Left colon (tissue), 2 donors: Measurements from ENCODE around the gene DACH1. TPM values are rescaled to one million over a fixed set of nuclear protein-coding genes. Genes with fewer than 3 reads are reported as not detected.
"Not testable (repeated sequence)": the region's sequence is repeated elsewhere in the genome, so short reads cannot be mapped to it uniquely, and the experiment has no call there.

Experiments used
- ATAC-seq: fragments of 200-7000 bp; cut with Tn5 transposase; one replicate; pipeline ENCODE4 v1.9.1; 2020; ENCODE audit warnings: mild to moderate bottlenecking, moderate library complexity
- DNase-seq, 2 donors: peaks; one replicate each; pipeline ENCODE4 v3.0.0-alpha.2; 2020
- intact Hi-C, 2 donors: fragments of 100-400 bp; cut with DNase I in 1 of 2; cut with micrococcal nuclease in 1 of 2; formaldehyde crosslinking; loops; one replicate each; pipeline versions ENCODE4 v1.11.2 to v1.14.0; 2022; cut with DNase I, micrococcal nuclease
- total RNA-seq, 2 donors: library from RNA; stranded (reverse); fragmentation: NEBNext Ultra II Directional; extraction: Animal tissue kit (Norgen Biotek cat#: 25700); gene quantifications; one replicate each; pipeline ENCODE4 v1.2.1, GENCODE V29; 2021
- donor health status: DM: no; HTN: no; CAD: no.
- donor health status: DM: yes; HTN: yes; CAD: no.

DACH1 gene
- total RNA-seq, 2 donors from 2014 or later = 5.3 to 5.4 TPM

DNA sequence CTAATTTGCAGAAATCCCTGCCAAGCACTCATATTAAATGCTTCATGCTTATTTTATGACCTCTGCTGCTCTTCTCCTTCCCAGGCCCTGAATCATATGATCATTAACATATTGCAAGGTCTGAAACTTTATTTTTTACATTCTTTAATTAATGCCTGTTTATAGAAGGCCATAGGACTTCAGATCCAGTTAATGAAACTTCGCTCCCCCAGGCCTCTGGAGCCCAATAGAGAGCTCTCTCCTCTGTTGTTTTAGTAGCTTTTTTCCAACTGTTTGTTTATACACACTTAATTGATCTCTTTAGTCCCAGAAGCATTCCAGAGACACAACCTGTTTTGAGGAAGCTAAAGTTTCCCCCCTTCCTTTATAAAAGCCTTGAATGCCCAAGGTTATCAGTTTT, 68.3 kb downstream of the DACH1 start:
- DNase-seq (no peak), ATAC-seq (no peak)
- intact Hi-C loops = no loop called here

DNA sequence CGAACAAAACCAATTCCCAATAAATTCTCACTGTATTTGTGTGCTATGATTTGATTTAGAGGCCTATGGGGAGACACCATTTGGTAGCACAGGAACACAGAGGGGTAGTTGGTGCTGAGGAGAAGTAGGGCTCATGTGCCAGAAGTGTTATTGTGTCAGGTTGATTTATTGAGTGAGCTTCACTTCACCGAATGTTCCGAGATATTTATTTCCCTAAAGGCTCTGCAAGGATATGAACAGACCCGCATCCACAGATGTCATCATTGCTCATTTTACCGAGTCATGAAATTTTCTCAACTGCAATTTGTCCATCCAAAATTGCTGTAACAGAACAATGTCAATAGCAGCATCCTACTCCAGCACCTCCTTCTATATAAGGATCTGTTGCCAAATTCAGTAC, 69.5 kb downstream of the DACH1 start:
- ATAC-seq (no peak), DNase-seq (no peak)
- intact Hi-C loops = no loop called here

DNA sequence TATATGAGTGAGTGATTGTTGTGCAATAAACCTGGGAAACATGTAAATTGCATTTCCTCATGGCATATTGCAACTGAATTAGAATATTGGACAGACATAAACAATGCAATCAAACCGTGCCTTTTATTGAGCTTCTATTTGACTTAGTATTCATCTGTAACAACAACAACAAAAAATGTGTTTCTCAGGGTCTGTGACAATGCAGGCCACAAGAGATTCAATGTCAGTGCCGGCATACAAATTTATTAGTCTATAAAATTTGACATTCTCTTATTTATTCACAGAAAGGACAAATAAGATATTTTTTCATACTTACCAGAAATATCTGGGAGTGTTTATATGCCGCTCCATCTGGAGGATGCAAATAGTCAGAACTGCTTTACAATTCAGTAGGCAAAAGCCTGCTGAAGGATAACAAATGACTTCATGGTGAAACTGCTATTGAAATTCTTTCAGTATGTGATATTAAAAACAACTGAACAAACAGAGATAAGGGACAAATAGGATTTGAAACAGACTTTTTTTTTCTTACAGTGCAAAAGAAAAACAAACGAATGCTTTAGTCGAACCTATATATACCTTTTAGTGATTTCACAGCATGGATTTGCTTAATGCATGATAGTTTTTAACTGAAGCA, 77.2 kb downstream of the DACH1 start:
- intact Hi-C loops = no loop called here
- DNase-seq = no peak
- no peak for ATAC-seq

DNA sequence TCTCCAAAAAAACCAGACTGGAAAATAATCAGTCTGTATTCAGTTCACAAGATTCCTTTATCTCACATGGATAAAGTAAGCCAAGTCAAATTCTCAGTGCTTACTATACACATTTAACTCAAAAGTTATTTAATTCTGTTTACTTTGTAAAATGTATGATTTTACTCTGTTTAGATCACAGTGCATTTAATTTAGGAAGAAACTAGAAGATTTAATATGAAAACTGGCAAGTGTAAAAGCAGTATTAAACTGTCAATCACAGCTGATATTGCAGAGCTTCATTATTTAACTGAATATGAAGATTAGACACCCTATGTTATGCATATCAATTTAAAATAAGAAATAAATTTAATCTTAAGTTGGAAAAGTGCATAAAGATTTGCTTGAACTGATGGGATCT, 78.0 kb downstream of the DACH1 start:
- ATAC-seq = no peak
- intact Hi-C loops = no loop called here
- DNase-seq = no peak

DNA sequence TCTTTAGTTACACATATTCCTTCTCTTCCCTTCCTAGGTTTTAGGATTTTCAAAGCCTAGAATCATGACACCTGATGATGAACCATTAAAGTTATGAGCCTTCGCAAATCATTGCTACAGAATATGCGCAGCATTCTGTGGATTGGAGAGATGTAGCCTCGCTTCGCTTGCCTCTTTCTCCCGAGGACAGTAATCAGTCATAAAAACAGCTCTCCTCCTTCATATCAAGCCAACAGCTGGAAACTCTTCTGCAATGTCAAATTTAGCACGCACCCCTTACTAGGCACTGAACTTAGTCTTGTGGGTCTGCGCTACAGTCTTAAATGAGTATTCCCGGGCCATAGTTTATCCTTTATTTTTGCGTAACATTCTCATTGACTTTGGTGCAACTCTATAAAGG, 79.6 kb downstream of the DACH1 start:
- intact Hi-C loops = no loop called here
- no peak for DNase-seq
- no peak for ATAC-seq

DNA sequence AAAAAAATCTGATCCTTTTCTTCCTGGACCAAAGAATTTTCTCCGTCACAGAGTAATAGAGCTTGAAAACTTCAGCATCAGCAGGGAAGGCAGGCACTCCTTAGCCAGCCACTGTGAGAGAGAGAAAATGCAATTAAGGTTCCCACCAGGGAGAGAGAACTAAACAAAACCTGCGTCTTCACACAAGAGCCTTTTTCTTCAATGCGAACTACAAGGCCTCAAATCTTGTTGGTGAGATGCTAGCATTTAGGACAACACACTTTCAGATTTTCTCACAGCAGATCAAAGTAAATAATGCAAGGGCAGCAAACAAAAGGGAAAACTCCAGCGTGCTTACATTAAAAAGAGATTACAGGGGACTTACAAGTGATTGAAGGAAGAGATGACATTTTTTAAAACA, 80.1 kb downstream of the DACH1 start:
- DNase-seq (no peak), ATAC-seq (no peak)
- intact Hi-C loops = no loop called here

DNA sequence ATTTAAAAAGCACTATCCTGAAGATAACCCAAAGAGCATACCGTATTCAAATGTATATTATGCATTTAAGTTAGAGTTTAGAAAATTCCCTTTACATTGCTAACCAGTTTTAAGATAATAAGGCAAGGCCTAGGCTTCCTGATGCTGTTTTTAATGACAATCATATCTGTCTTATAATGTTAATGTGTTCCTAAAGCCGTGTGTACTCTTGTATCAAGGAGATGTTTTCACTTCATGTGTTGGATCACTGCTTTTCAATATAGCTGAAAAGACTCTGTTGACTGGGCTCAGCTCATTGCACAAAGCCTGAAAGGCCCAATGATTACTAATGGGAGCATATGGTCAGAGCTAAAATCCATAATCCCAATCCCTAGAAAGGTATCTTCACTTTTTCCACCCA, 81.6 kb downstream of the DACH1 start:
- DNase-seq (no peak), ATAC-seq (no peak)
- intact Hi-C loops = no loop called here

DNA sequence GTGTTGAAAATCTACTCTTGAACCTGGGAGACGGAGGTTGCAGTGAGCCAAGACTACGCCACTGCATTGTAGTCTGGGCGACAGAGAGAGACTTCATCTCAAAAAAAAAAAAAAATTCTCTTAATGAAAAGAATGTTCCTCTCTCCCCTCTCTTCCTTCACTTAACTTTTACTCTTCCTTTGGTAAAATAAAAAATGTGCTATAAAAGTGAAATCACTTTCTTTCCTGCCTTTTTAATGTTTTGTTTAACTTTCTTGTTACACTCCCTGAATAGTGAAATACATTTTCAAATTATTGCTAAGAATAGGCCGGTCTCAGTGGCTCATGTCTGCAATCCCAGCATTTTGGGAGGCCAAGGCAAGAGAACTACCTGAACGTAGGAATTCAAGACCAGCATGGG, 86.5 kb downstream of the DACH1 start:
- intact Hi-C loops = no loop called here
- no peak for ATAC-seq
- DNase-seq = no peak

DNA sequence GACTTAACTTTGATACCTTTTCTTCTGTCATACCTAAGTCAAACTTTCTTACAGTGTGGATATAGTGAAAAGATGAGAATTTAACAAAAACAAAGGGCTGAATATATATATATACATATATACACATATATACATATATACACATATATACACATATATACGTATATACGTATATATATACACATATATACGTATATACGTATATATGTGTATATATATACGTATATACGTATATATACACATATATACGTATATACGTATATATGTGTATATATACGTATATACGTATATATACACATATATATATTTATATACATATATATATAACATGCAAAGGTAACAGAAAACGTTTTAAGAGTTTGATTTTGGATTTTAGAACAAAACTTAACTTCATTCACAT, 88.0 kb downstream of the DACH1 start:
- ATAC-seq, intact Hi-C loops, DNase-seq: not testable (repeated sequence)

DNA sequence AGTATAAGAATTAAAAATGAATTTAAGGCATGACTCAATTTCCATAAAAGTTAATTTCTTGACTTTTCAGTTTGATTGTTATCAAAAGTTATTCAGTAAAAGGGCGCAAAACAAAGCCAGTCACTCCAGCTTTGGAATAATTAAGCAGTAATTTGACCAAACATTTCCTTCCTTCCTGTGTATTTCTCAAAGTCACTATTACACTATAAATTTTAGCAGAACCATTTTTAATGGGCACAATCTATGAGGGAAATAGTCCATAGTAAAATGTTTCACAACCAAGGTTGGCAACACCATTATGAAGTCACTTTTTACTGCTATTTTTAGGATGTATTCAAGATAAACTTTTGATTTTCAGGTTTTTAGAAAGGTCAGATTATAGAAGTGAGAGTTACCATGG, 91.0 kb downstream of the DACH1 start:
- ATAC-seq (no peak), DNase-seq (no peak)
- intact Hi-C loops = no loop called here

DNA sequence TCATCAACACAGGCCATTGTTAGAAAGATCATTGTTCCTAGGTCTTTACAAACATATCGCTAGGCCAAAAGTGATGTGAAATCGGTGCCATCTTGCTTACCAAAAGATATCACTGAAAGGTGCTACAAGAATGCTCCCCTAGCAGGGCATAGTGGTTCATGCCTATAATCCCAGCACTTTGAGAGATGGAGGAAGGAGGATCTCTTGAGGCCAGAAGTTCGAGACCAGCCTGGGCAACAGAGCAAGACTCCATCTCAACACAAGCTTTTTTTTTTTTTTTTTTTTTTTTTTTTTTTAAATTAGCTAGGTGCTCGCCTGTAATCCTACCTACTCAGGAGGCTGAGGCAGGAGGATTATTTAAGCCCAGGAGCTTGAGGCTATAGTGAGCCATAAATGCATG, 92.1 kb downstream of the DACH1 start:
- DNase-seq = no peak
- ATAC-seq = no peak
- intact Hi-C loops = no loop called here

DNA sequence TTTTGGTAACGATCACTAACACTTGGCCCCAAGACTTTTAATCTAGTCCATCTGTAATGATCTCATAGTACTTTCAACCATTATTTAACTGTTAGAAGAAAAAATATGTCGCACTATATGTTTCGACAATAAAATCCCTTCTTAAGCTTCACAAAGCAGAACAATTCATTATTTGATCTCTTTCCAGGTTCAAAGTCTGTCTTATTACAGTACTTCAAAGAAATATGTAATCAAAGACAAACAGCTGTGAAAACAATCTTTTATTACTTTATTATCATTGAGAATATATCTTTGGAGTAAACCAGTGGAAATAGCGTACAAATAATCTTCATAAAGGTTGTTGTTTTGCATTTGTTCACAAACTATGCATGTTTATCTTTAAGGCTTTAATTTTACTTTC, 93.5 kb downstream of the DACH1 start:
- DNase-seq = no peak
- intact Hi-C loops = no loop called here
- peak; percentile 91 for ATAC-seq

DNA sequence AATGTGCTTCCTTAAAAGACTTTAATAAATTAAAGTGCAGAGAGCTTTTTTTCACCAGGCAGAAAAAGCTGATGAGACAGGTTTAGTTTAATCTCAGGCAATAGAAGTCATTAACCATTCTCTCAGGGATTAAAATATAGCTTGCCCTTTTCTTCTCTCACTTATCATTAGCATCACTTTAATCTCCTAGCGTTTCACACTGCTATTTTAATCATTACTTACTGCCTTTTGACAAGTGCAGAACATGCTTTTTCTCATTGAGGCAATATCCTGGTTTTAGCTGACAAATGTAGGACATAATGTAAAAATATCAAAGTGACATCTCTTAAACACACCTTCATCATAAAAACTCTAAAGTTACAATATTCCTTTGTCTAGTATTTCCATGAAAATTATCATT, 94.6 kb downstream of the DACH1 start:
- DNase-seq = no peak
- ATAC-seq = no peak
- intact Hi-C loops = no loop called here

DNA sequence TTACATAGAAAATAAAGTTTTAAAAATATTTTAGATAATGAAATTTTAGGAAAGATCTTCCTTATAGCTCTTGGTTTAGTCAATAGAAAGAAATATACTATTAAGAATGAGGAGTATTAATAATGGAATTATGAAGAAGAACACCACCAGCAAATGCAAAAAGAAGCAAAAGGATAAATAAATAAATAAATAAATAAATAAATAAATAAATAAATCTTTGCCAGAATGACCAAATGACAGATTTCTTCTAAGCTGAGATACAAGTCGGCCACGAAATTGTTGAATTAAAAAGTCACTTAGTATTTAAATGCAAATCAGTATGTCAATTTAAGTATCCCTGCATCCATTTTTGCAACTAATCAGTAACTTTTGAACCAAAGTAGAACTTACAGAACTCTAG, 95.9 kb downstream of the DACH1 start:
- intact Hi-C loops = no loop called here
- ATAC-seq = no peak
- DNase-seq = no peak

DNA sequence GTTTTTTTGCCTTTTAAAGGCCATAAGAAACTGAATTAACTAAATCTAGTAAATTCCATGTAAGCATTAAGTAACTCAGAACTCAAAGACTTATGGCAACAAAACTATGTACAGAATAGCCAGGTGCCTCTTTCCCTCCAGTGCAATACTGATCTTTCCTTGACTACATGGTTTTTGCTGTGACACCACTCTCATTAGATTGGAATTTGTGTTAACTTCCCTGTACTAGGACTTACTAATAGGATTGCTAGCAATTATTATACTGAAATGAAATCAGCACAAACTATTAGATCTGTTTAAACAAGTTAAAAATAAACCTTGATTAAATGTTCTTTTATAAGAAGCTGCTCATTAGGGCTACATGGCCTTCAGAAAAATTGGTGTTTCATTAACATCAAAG, 96.3 kb downstream of the DACH1 start:
- intact Hi-C loops = no loop called here
- ATAC-seq = no peak

DNA sequence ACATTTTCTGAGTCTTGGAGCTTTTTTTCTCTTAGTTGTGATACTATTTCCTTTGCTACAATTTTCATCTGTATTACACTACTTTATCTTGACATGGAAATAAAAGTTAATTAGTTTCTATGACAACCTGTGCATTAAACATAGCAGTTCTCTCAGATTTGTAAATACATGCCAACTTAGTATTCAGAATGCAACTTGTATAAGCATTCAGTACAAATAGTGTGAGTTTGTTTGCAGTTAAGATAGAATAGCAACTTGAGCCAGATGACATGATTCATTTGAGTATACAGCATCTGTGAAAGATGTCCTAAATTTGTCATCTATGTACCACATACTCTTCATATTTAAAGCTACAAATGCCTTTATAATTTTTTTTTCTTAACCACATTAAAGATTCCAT, 98.1 kb downstream of the DACH1 start:
- ATAC-seq (no peak), DNase-seq (no peak)
- intact Hi-C loops = no loop called here

More for the DNA sequence above, 96.3 kb downstream of the DACH1 start:
- DNase-seq = no peak

DNA sequence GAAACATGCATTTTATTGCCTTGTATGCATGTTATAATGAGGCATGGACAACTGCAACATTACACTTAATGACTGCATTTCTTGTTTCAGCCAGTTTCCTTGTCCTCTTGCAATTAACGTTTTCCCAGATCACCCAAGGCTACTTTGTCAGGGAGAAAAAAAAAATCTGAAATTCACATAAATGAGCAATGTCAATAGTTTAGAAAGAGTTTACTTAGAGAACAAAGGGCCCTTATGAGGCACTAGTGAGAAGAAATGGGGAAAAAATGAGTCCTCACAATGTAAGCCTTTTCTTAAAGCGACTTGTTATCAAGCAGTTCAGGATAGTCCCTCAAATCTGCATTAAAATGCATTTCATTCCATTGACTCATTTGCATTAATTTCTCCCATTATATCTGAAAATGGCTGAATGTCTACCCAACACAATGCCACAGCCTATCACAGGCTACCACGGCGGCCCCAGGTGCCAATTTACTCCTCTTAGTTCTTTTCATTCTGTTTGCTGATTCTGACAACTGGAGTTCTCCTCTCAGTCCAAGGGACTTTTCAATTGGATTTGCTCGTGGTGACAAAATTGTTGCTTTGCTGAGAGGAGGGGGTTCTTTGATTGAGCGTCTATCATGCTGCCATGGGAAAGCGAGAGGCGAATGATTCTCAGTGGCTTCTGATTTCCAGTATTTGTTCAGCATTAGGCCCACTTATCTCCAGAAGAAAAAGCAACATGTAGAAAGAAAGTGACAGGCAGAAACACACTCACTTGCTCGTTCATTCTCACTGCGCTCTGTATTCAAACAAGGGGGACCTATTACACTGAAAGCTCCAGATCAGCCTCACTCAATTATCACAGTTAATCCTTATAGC, 107.1 kb downstream of the DACH1 start:
- no peak for ATAC-seq
- intact Hi-C loops = no loop called here
- no peak for DNase-seq

DNA sequence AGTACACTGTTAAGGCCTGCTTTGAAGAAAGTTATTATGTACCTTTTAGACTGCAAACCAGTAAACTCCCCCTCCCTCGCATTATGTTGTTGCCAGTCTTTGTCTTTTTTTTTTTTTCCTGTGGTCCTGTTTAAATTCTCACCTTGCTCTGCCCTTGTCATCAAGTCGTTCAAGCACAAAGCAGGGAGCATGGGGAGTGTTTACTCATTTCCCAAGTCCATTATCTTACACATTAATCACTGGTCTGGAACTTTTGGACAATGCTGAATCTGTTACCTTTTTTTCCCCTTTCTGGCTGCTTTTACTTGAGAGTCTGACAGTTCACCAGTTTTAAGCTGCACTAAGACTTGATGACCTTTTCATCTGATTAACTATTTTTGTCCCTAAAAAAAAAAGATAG, 108.2 kb downstream of the DACH1 start:
- intact Hi-C loops = no loop called here
- ATAC-seq (no peak), DNase-seq (no peak)

DNA sequence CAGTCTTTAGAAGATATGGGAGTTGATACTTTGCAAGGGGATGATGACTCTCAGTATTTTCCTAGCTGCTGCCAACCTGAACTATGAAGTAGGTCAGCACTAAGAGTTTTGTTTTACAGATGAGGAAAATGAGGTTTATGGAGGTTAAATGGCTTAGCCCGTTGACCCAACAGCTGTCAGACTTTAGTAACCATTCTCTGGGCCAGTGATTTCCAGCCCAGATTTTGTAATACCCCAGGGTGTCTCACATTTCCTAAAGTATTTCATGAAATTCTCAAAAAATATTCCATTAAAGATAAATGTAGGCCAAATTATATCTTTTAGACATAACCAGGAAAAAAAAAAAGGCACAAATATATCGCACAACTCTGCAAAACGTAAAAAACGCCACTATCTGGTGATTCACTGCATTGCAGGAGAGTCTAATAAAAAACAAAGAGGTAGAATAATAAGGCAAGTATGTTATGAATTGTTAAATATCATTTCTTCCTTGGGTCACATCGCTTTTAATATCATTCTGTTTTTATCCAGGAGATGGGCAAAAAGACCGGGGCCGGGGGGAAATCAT, 112.5 kb downstream of the DACH1 start:
- intact Hi-C loops = no loop called here
- ATAC-seq (no peak), DNase-seq (no peak)

DNA sequence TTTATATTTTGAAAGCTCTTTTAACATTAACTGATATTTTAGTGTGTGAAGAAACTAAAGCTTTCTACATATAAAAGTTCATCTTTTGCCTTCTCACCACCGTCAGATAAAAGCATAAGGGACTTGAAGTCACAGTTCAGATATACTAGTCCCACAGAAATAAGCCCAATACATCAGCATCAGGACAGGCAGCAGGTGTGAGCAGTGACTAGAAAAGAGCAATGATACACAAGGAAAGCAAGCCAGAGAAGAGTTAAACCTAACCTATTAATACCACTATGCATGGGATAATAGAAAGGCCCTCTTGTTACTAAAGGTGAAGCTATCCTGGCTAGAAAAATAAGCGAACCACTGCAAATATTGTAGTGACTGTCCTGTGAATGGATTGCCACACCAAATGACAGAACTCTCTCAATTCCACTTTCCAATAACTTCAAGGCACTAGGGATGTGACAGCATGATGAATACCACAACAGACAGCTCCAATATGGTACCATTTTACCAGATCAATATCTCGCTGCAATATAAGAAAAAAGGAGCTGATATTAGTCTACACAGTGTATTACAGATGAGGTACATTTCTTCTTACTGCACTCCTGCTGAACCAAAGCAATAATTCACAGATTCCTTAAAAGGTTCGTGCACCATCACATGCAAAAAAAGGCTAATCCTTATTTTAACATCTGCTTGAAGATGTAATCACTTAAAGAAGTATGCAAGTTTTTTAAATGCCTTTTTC, 114.1 kb downstream of the DACH1 start:
- ATAC-seq (no peak), DNase-seq (no peak)
- intact Hi-C loops = no loop called here
